GM21717 (cell line): ENCODE data around the gene ZNF580.

Source experiments
- ATAC-seq: cut with Tn5 transposase; IDR thresholded peaks from one replicate; pipeline ENCODE4 v1.9.1; 2021; ENCODE audit warnings: mild to moderate bottlenecking, moderate library complexity; ENCODE audit not compliant: unreplicated experiment

The ZNF580 gene

GRCh38 chr19:55688422-55689218 is 47.8 kb downstream of the ZNF580 start:
- ATAC-seq = no peak

- ATAC-seq = no peak
Observed at GRCh38 chr19:55689411-55690108, 48.8 kb downstream of the ZNF580 start.

- no peak for ATAC-seq
Observed at GRCh38 chr19:55690109-55690768, 49.4 kb downstream of the ZNF580 start.

- ATAC-seq = no peak
Observed at GRCh38 chr19:55690769-55691545, 50.2 kb downstream of the ZNF580 start.

GRCh38 chr19:55691561-55692481 is 51.0 kb downstream of the ZNF580 start:
- ATAC-seq = no peak

GRCh38 chr19:55692681-55693081 is 51.9 kb downstream of the ZNF580 start:
- ATAC-seq = no peak
